SK-N-SH (cell line): ENCODE results near the gene SPTBN1.

Source experiments
- ELF1 ChIP-seq: IDR thresholded peaks from 2 replicates; pipeline ENCODE4 v1.4.0; 2012
- EP300 ChIP-seq, 2 experiments: IDR thresholded peaks; 2 replicates each; pipeline versions ENCODE4 v1.4.0 to v1.6.1; 2012; ENCODE audit warnings: borderline replicate concordance in 1 of 2, low read depth in 1 of 2, low read length in 1 of 2
- FOXJ3 ChIP-seq: sonication (generic); formaldehyde crosslinking; IDR thresholded peaks from 2 replicates; pipeline ENCODE4 v1.5.1; 2020; ENCODE audit warnings: mild to moderate bottlenecking, missing genetic modification reagents
- FOXM1 ChIP-seq: IDR thresholded peaks from 2 replicates; pipeline ENCODE4 v1.4.0; 2012; ENCODE audit warnings: low read depth, mild to moderate bottlenecking
- GATA2 ChIP-seq: sonication (generic); formaldehyde crosslinking; IDR thresholded peaks from 2 replicates; pipeline ENCODE4 v1.5.0; 2020; ENCODE audit warnings: mild to moderate bottlenecking, missing genetic modification reagents
- JUND ChIP-seq: IDR thresholded peaks from 2 replicates; pipeline ENCODE4 v1.4.0; 2012
- RXRA ChIP-seq: IDR thresholded peaks from 2 replicates; pipeline ENCODE4 v1.4.0; 2012; ENCODE audit warnings: low read depth, mild to moderate bottlenecking, borderline replicate concordance
- TAF1 ChIP-seq: IDR thresholded peaks from 2 replicates; pipeline ENCODE4 v1.6.1; 2012; ENCODE audit warnings: low read depth, mild to moderate bottlenecking, low read length, moderate library complexity, borderline replicate concordance
- TCF12 ChIP-seq: IDR thresholded peaks from 2 replicates; pipeline ENCODE4 v1.4.0; 2012
- USF1 ChIP-seq: IDR thresholded peaks from 2 replicates; pipeline ENCODE4 v1.4.0; 2012; ENCODE audit warnings: low read depth, borderline replicate concordance
- USF2 ChIP-seq: fragments of 150-350 bp; IDR thresholded peaks from 2 replicates; pipeline ENCODE4 v1.6.1; 2017; ENCODE audit warnings: antibody characterized with exemption, low read length, low read depth, borderline replicate concordance
- TF ChIP-seq, protein P1 (sequence below): fragments of 200-600 bp; sonication (generic); IDR thresholded peaks from 2 replicates; pipeline ENCODE4 v1.6.1; 2017; ENCODE audit warnings: antibody characterized with exemption, mild to moderate bottlenecking, moderate library complexity
- TF ChIP-seq, protein P2 (sequence below): IDR thresholded peaks from 2 replicates; pipeline ENCODE4; 2012
- TF ChIP-seq, protein P3 (sequence below): IDR thresholded peaks from 2 replicates; pipeline ENCODE4 v1.4.0; 2012; ENCODE audit warnings: low read depth

DNA sequence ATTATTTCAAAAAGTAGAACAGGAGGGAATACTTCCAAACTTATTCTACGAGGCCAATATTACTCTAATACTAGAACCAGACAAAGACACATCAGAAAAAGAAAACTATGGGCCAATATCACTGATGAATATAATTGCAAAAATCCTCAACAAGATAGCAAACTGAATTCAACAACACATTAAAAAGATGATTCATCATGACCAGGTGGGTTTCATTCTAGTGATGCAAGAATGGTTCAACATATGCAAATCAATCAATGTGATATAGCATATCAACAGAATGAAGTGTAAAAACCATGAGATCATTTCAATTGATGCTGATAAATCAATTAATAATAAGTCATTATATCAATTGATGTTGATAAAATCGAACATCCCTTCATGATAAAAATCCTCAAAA is 244.9 kb downstream of the SPTBN1 start:
- TF ChIP-seq GATA2 = no peak
- no peak for TF ChIP-seq FOXJ3 (CRISPR knock-in tag)
- TF ChIP-seq, protein P1, sequence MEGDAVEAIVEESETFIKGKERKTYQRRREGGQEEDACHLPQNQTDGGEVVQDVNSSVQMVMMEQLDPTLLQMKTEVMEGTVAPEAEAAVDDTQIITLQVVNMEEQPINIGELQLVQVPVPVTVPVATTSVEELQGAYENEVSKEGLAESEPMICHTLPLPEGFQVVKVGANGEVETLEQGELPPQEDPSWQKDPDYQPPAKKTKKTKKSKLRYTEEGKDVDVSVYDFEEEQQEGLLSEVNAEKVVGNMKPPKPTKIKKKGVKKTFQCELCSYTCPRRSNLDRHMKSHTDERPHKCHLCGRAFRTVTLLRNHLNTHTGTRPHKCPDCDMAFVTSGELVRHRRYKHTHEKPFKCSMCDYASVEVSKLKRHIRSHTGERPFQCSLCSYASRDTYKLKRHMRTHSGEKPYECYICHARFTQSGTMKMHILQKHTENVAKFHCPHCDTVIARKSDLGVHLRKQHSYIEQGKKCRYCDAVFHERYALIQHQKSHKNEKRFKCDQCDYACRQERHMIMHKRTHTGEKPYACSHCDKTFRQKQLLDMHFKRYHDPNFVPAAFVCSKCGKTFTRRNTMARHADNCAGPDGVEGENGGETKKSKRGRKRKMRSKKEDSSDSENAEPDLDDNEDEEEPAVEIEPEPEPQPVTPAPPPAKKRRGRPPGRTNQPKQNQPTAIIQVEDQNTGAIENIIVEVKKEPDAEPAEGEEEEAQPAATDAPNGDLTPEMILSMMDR = no peak
- TF ChIP-seq RXRA = no peak
- TF ChIP-seq, protein P2, sequence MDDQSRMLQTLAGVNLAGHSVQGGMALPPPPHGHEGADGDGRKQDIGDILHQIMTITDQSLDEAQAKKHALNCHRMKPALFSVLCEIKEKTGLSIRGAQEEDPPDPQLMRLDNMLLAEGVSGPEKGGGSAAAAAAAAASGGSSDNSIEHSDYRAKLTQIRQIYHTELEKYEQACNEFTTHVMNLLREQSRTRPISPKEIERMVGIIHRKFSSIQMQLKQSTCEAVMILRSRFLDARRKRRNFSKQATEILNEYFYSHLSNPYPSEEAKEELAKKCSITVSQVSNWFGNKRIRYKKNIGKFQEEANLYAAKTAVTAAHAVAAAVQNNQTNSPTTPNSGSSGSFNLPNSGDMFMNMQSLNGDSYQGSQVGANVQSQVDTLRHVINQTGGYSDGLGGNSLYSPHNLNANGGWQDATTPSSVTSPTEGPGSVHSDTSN = no peak
- TF ChIP-seq, protein P3, sequence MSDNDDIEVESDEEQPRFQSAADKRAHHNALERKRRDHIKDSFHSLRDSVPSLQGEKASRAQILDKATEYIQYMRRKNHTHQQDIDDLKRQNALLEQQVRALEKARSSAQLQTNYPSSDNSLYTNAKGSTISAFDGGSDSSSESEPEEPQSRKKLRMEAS = no peak
- no peak for TF ChIP-seq TAF1
- no peak for TF ChIP-seq FOXM1
- TF ChIP-seq USF2 = no peak
- no peak for TF ChIP-seq JUND
- no peak for TF ChIP-seq TCF12
- no peak for TF ChIP-seq USF1
- no peak for TF ChIP-seq EP300 (IDR thresholded peaks at IDR 0.05; ENCODE audit: borderline replicate concordance in 1 of 2, low read depth in 1 of 2, low read length in 1 of 2)
- no peak for TF ChIP-seq ELF1
